Activated CD4-positive, alpha-beta T cell treated with anti-CD3 and anti-CD28 coated beads, Interleukin-2, amount 10 ng/mL, durations not matched to agents 24 days and 14 days (primary cell): Measurements from ENCODE around the gene UQCRC2. TPM values are rescaled to one million over a fixed set of nuclear protein-coding genes. Genes with fewer than 3 reads are reported as not detected.
"Not testable (repeated sequence)": the region's sequence is repeated elsewhere in the genome, so short reads cannot be mapped to it uniquely, and the experiment has no call there.

ENCODE experiments used
- DNase-seq: peaks from one replicate; pipeline ENCODE4 v3.0.0; 2022
- H3K27ac Mint-ChIP-seq: one replicate; pipeline ENCODE4 v1.8.0; 2022; ENCODE audit warnings: mild to moderate bottlenecking, mixed read lengths
- H3K27me3 Mint-ChIP-seq: one replicate; pipeline ENCODE4 v1.8.0; 2022; ENCODE audit warnings: mixed read lengths
- H3K36me3 Mint-ChIP-seq: one replicate; pipeline ENCODE4 v1.8.0; 2022; ENCODE audit warnings: low read depth, mild to moderate bottlenecking, mixed read lengths
- H3K4me1 Mint-ChIP-seq: one replicate; pipeline ENCODE4 v1.8.0; 2021; ENCODE audit warnings: mixed read lengths
- H3K4me3 Mint-ChIP-seq: one replicate; pipeline ENCODE4 v1.8.0; 2022; ENCODE audit warnings: mild to moderate bottlenecking, moderate library complexity, mixed read lengths
- H3K9me3 Mint-ChIP-seq: one replicate; pipeline ENCODE4 v1.8.0; 2021; ENCODE audit warnings: mixed read lengths
- intact Hi-C: fragments of 100-400 bp; cut with micrococcal nuclease; formaldehyde crosslinking; loops from one replicate; pipeline ENCODE4 v1.15.1; 2023
- total RNA-seq: library from RNA; stranded (reverse); gene quantifications from 2 replicates; pipeline ENCODE4 v1.2.3, GENCODE V29; 2022

Gene UQCRC2
- total RNA-seq, 1 donor from 2014 or later: 256 TPM

DNA sequence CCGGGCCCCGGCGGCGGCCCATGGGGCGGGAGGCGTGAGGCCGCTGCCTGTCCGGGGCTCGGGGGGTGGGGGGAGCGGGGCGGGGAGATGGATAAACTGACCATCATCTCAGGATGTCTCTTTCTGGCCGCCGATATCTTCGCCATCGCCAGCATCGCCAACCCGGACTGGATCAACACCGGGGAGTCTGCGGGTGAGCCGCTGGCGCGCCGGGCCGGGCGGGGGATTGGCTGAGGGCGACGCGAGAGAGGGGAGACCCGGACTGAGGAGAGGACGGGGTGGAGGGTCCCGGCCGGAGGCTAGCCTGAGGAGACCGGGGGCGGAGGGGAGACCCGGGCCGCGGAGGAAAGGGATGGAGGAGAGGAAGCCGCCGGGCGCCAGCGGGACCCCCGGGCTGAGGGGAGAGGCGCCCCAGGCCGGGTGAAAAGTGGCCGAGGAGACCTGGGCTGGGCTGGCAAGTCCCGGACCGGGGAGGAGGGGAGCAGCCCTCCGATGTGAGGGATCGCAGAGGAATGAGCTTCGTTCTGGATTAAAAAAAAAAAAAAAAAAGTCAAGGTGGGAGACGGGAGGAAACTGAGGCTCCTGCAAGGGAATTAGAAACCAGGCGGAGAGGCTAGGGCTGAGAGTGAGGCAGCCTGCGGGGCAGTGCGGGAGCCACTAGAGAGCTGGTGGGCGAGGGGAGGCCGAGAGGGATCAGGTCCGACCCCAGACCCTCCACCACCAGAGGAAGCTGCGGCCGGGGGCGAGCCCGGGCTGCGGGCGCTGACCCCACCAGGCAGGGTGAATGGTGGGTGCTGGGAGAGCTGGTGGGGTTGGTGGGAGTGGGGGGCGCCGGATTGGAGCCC, 55.3 kb downstream of the UQCRC2 start:
- H3K27me3 Mint-ChIP-seq: peaks cover 2% of the 10 kb centered on the region
- H3K36me3 Mint-ChIP-seq: peaks cover 8% of the 10 kb centered on the region
- H3K27ac Mint-ChIP-seq: peak overlapping the region; percentile 65
- intact Hi-C loops: loop anchor here (5.0 kb wide), 1 partner anchor 44 kb away; no protein-coding TSS in a partner anchor
- no peaks in the 10 kb centered on the region for H3K9me3 Mint-ChIP-seq
- peak; percentile 75 for DNase-seq
- peak overlapping the region; percentile 89 for H3K4me3 Mint-ChIP-seq
- peaks cover 26% of the 10 kb centered on the region for H3K4me1 Mint-ChIP-seq

DNA sequence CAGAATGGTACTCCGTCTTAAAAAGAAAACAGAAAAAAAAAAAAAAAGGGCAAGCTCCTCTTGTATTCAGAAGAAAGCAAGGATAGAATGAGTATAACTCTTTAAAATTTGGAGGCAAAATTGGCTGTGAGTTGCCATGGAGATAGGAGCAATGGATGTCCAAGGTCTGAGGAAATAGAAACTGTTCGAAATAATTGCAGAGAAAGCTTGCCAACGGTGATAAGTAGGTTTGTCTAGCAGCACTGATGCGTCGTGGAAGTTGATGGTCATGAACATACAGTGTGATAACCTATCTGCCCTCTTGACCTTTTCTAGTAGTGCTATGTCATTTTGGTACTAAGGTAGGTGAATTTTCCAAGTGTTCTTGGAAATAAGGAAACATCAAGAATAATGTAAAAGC, 57.7 kb downstream of the UQCRC2 start:
- no peak overlapping the region for H3K4me3 Mint-ChIP-seq
- no peak overlapping the region for H3K27ac Mint-ChIP-seq
- no peak for DNase-seq
- no peaks in the 10 kb centered on the region for H3K9me3 Mint-ChIP-seq
- H3K36me3 Mint-ChIP-seq: peaks cover 8% of the 10 kb centered on the region
- peaks cover 36% of the 10 kb centered on the region for H3K4me1 Mint-ChIP-seq
- intact Hi-C loops: no loop called here
- peaks cover 2% of the 10 kb centered on the region for H3K27me3 Mint-ChIP-seq

GRCh38 chr16:22012241-22012640, 59.1 kb downstream of the UQCRC2 start:
- no peaks in the 10 kb centered on the region for H3K9me3 Mint-ChIP-seq
- H3K27ac Mint-ChIP-seq: no peak overlapping the region
- peaks cover 8% of the 10 kb centered on the region for H3K36me3 Mint-ChIP-seq
- H3K27me3 Mint-ChIP-seq: peaks cover 2% of the 10 kb centered on the region
- intact Hi-C loops: no loop called here
- no peak for DNase-seq
- H3K4me1 Mint-ChIP-seq: peaks cover 30% of the 10 kb centered on the region
- H3K4me3 Mint-ChIP-seq: no peak overlapping the region

DNA sequence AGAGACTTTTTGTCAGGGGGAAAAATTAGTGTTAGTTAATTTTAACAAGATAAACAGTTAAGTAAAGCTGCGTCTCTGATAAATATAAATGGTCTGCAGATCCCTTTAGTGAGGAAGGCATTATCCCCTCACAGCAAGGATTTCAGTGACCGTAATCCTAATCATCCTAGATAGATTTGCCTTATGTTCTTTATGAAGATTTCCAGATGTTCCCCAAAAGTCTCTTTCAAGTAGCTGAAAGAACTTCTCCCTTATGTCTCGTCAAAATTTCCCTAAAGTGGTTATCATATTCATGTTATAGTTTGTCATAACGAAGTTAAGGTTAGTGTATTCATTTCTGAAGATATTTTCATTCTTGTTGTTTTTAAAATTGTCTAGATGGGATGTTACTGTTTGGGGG, 60.3 kb downstream of the UQCRC2 start:
- DNase-seq: no peak
- H3K4me3 Mint-ChIP-seq: no peak overlapping the region
- peaks cover 2% of the 10 kb centered on the region for H3K27me3 Mint-ChIP-seq
- H3K9me3 Mint-ChIP-seq: no peaks in the 10 kb centered on the region
- H3K36me3 Mint-ChIP-seq: peaks cover 5% of the 10 kb centered on the region
- H3K27ac Mint-ChIP-seq: no peak overlapping the region
- peaks cover 28% of the 10 kb centered on the region for H3K4me1 Mint-ChIP-seq
- intact Hi-C loops: no loop called here

DNA sequence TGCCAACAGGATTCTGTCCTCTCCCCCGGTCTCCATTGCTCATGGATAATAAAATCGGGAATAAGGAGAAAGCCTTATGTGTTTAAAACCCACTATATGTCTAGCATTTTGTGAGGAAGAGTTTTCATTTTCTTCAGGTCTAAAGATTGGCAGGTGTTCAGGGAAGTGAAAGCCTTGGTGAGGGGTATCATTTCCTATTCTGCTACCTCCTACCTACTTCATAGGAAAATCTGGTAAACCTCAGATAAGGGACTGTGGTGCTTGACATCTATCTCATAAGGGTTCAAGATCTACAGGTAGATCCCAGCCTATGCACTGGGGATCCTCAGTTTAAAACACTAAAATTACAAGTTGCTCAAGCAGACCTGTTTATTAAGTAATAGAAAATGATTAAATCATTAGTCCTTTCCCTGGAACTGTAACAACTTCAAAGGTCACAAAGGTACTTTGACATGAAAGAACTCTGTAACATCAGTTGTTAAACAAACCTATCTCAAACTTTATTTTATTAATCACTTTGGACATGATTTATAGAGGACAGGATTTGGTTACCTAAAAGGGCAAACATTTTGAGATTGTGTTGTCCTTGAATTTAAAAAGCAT, 61.2 kb downstream of the UQCRC2 start:
- Mint-ChIP-seq H3K4me3 (no peak overlapping the region), H3K27me3 (peaks cover 2% of the 10 kb centered on the region), H3K36me3 (peaks cover 5% of the 10 kb centered on the region), H3K9me3 (no peaks in the 10 kb centered on the region), H3K4me1 (peaks cover 30% of the 10 kb centered on the region), H3K27ac (no peak overlapping the region)
- no peak for DNase-seq
- intact Hi-C loops: no loop called here

GRCh38 chr16:22016927-22017326, 63.8 kb downstream of the UQCRC2 start:
- DNase-seq: no peak
- H3K27ac Mint-ChIP-seq: no peak overlapping the region
- H3K36me3 Mint-ChIP-seq: no peaks in the 10 kb centered on the region
- H3K4me3 Mint-ChIP-seq: no peak overlapping the region
- intact Hi-C loops: no loop called here
- H3K27me3 Mint-ChIP-seq: no peaks in the 10 kb centered on the region
- peaks cover 22% of the 10 kb centered on the region for H3K4me1 Mint-ChIP-seq
- H3K9me3 Mint-ChIP-seq: no peaks in the 10 kb centered on the region

GRCh38 chr16:22018559-22018958, 65.4 kb downstream of the UQCRC2 start:
- Mint-ChIP-seq H3K4me3 (no peak overlapping the region), H3K27ac (no peak overlapping the region), H3K36me3 (no peaks in the 10 kb centered on the region), H3K27me3 (no peaks in the 10 kb centered on the region), H3K9me3 (no peaks in the 10 kb centered on the region), H3K4me1 (peaks cover 19% of the 10 kb centered on the region)
- DNase-seq: no peak
- intact Hi-C loops: no loop called here

DNA sequence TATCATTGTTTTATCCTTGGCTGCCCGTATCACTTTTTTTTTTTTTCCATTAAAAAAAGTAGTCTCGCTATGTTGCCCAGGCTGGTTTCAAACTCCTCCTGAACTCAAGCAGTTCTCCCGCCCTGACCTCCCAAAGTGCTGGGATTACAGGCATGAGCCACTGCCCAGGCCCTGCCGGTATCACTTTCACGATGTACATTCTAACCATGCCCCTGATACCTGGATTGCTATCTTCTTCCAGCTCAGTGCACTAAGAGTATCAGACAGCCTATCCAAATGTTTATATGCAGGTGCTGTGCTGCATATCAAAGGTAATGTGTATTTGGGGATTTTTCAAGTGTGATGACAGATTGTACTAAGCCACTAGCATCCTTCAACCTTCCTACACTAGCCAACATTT, 69.0 kb downstream of the UQCRC2 start:
- Mint-ChIP-seq H3K4me1 (peaks cover 12% of the 10 kb centered on the region), H3K9me3 (no peaks in the 10 kb centered on the region), H3K27ac (no peak overlapping the region), H3K27me3 (no peaks in the 10 kb centered on the region), H3K36me3 (peaks cover 3% of the 10 kb centered on the region), H3K4me3 (no peak overlapping the region)
- intact Hi-C loops: no loop called here
- no peak for DNase-seq

- DNase-seq: no peak
- Mint-ChIP-seq H3K9me3 (no peaks in the 10 kb centered on the region), H3K27ac (no peak overlapping the region), H3K4me1 (peaks cover 15% of the 10 kb centered on the region), H3K4me3 (no peak overlapping the region), H3K36me3 (peaks cover 3% of the 10 kb centered on the region), H3K27me3 (no peaks in the 10 kb centered on the region)
- intact Hi-C loops: no loop called here
Observed at GRCh38 chr16:22023505-22023904, 70.3 kb downstream of the UQCRC2 start.

DNA sequence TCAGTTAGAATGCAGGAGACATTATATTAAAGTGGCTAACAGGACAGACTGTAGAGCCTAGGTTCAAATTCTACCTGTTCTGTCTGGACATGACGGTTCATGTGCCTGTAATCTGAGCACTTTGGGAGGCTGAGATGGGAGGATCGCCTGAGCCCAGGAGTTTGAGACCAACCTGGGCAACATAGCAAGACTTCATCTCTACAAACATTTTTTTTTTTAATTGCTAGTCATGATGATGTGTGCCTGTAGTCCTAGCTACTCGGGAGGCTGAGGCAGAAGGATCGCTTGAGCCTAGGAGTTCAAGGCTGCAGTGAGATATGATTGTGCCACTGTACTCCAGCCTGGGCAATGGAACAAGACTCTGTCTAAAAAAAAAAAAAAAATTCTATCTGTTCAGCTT, 71.6 kb downstream of the UQCRC2 start:
- DNase-seq, H3K36me3 Mint-ChIP-seq, H3K4me3 Mint-ChIP-seq, H3K27ac Mint-ChIP-seq, intact Hi-C loops, H3K9me3 Mint-ChIP-seq, H3K27me3 Mint-ChIP-seq: not testable (repeated sequence)
- H3K4me1 Mint-ChIP-seq: peaks cover 13% of the 10 kb centered on the region

GRCh38 chr16:22027633-22028032, 74.5 kb downstream of the UQCRC2 start:
- H3K36me3 Mint-ChIP-seq: peaks cover 28% of the 10 kb centered on the region
- intact Hi-C loops: no loop called here
- no peak overlapping the region for H3K27ac Mint-ChIP-seq
- no peak for DNase-seq
- H3K9me3 Mint-ChIP-seq: peaks cover 3% of the 10 kb centered on the region
- H3K4me1 Mint-ChIP-seq: peaks cover 17% of the 10 kb centered on the region
- H3K27me3 Mint-ChIP-seq: no peaks in the 10 kb centered on the region
- H3K4me3 Mint-ChIP-seq: no peak overlapping the region

GRCh38 chr16:22029632-22030031, 76.5 kb downstream of the UQCRC2 start:
- no peaks in the 10 kb centered on the region for H3K27me3 Mint-ChIP-seq
- H3K4me3 Mint-ChIP-seq: no peak overlapping the region
- H3K27ac Mint-ChIP-seq: no peak overlapping the region
- intact Hi-C loops: no loop called here
- peaks cover 32% of the 10 kb centered on the region for H3K36me3 Mint-ChIP-seq
- H3K4me1 Mint-ChIP-seq: peaks cover 19% of the 10 kb centered on the region
- no peak for DNase-seq
- H3K9me3 Mint-ChIP-seq: peaks cover 3% of the 10 kb centered on the region

GRCh38 chr16:22030087-22030812, 77.1 kb downstream of the UQCRC2 start:
- peaks cover 34% of the 10 kb centered on the region for H3K36me3 Mint-ChIP-seq
- no peak overlapping the region for H3K4me3 Mint-ChIP-seq
- peaks cover 3% of the 10 kb centered on the region for H3K9me3 Mint-ChIP-seq
- intact Hi-C loops: no loop called here
- H3K27ac Mint-ChIP-seq: no peak overlapping the region
- no peaks in the 10 kb centered on the region for H3K27me3 Mint-ChIP-seq
- no peak for DNase-seq
- H3K4me1 Mint-ChIP-seq: peaks cover 25% of the 10 kb centered on the region

- intact Hi-C loops: no loop called here
- Mint-ChIP-seq H3K27me3 (no peaks in the 10 kb centered on the region), H3K4me3 (no peak overlapping the region), H3K36me3 (peaks cover 31% of the 10 kb centered on the region), H3K9me3 (peaks cover 3% of the 10 kb centered on the region), H3K4me1 (peaks cover 21% of the 10 kb centered on the region), H3K27ac (no peak overlapping the region)
- no peak for DNase-seq
Observed at GRCh38 chr16:22031483-22032083, 78.4 kb downstream of the UQCRC2 start.
